ENCODE measurements around the gene MACROD2. TPM values are rescaled to one million over a fixed set of nuclear protein-coding genes. Genes with fewer than 3 reads are reported as not detected.

The MACROD2 gene
- total RNA-seq, 5 donors from 2014 or later (not counting 1 experiment from before 2014, with no cell fraction given): 0.23 to 1.3 (median 0.51) TPM; not detected in 2

GRCh38 chr20:15645816-15646215, 1650.5 kb downstream of the MACROD2 start:
- no peaks in the 10 kb centered on the region for H3K9me3 ChIP-seq
- H3K4me3 Mint-ChIP-seq: no peak overlapping the region

GRCh38 chr20:15653396-15654207, 1658.3 kb downstream of the MACROD2 start:
- no peaks in the 10 kb centered on the region for H3K27me3 ChIP-seq (replicated peaks in 1 of 2; ENCODE audit: control insufficient read depth in 2 of 2, extremely low read depth in 1 of 2, insufficient read depth in 2 of 2, low read length in 1 of 2)
- DNase-seq (no peak), ATAC-seq (replicated peaks in 1 of 4) (no peak)
- Mint-ChIP-seq H3K4me1 (no peaks in the 10 kb centered on the region), H3K9me3 (peaks cover 0 to 15% (median 5%) of the 10 kb centered on the region in 3 donors), H3K4me3 (no peak overlapping the region), H3K36me3 (no peaks in the 10 kb centered on the region), H3K27me3 (no peaks in the 10 kb centered on the region), H3K27ac (no peak overlapping the region)
- POLR2A ChIA-PET: no interaction called here
- CTCF ChIA-PET: no interaction called here
- no peak overlapping the region for H3K27ac ChIP-seq (ENCODE audit: low read length)
- no peak overlapping the region for H3K4me3 ChIP-seq (ENCODE audit: control insufficient read depth in 1 of 2, extremely low read depth in 1 of 2, low read length in 1 of 2)
- no peaks in the 10 kb centered on the region for H3K9me3 ChIP-seq
- 100% methylated on average over 3 of the region's 8 CpGs for WGBS (ENCODE audit: insufficient coverage)
- no peaks in the 10 kb centered on the region for H3K36me3 ChIP-seq (ENCODE audit: control insufficient read depth in 2 of 2, extremely low read depth in 1 of 2, insufficient read depth in 1 of 2, low read length in 1 of 2)
- no peaks in the 10 kb centered on the region for H3K4me1 ChIP-seq (ENCODE audit: control insufficient read depth in 1 of 2, extremely low read depth in 1 of 2, insufficient read depth in 2 of 2, low read length in 2 of 2)

More at GRCh38 chr20:15645816-15646215, 1650.5 kb downstream of the MACROD2 start:
- ChIA-PET POLR2A (no interaction called here), CTCF (no interaction called here)
- H3K36me3 ChIP-seq (ENCODE audit: control insufficient read depth in 2 of 2, extremely low read depth in 1 of 2, insufficient read depth in 1 of 2, low read length in 1 of 2): no peaks in the 10 kb centered on the region
- Mint-ChIP-seq H3K36me3 (no peaks in the 10 kb centered on the region), H3K27ac (no peak overlapping the region), H3K27me3 (no peaks in the 10 kb centered on the region), H3K9me3 (peaks cover 6 to 20% (median 10%) of the 10 kb centered on the region in 3 donors), H3K4me1 (no peaks in the 10 kb centered on the region)
- DNase-seq (no peak), ATAC-seq (replicated peaks in 1 of 4) (no peak)
- H3K27ac ChIP-seq (ENCODE audit: low read length): no peak overlapping the region
- no peaks in the 10 kb centered on the region for H3K27me3 ChIP-seq (replicated peaks in 1 of 2; ENCODE audit: control insufficient read depth in 2 of 2, extremely low read depth in 1 of 2, insufficient read depth in 2 of 2, low read length in 1 of 2)
- H3K4me3 ChIP-seq (ENCODE audit: control insufficient read depth in 1 of 2, extremely low read depth in 1 of 2, low read length in 1 of 2): no peak overlapping the region
- H3K4me1 ChIP-seq (ENCODE audit: control insufficient read depth in 1 of 2, extremely low read depth in 1 of 2, insufficient read depth in 2 of 2, low read length in 2 of 2): no peaks in the 10 kb centered on the region
- WGBS (ENCODE audit: insufficient coverage): no CpG with 5 or more reads among the region's 2 CpGs

GRCh38 chr20:15654208-15654649, 1658.9 kb downstream of the MACROD2 start:
- no CpG with 5 or more reads among the region's 2 CpGs for WGBS (ENCODE audit: insufficient coverage)
- Histone ChIP-seq H3K27ac (ENCODE audit: low read length) (no peak overlapping the region), H3K4me1 (ENCODE audit: control insufficient read depth in 1 of 2, extremely low read depth in 1 of 2, insufficient read depth in 2 of 2, low read length in 2 of 2) (no peaks in the 10 kb centered on the region), H3K36me3 (ENCODE audit: control insufficient read depth in 2 of 2, extremely low read depth in 1 of 2, insufficient read depth in 1 of 2, low read length in 1 of 2) (no peaks in the 10 kb centered on the region), H3K27me3 (replicated peaks in 1 of 2; ENCODE audit: control insufficient read depth in 2 of 2, extremely low read depth in 1 of 2, insufficient read depth in 2 of 2, low read length in 1 of 2) (no peaks in the 10 kb centered on the region), H3K9me3 (no peaks in the 10 kb centered on the region), H3K4me3 (ENCODE audit: control insufficient read depth in 1 of 2, extremely low read depth in 1 of 2, low read length in 1 of 2) (no peak overlapping the region)
- Mint-ChIP-seq H3K27me3 (no peaks in the 10 kb centered on the region), H3K4me3 (no peak overlapping the region), H3K9me3 (peaks cover 0 to 13% (median 2%) of the 10 kb centered on the region in 3 donors), H3K27ac (no peak overlapping the region), H3K4me1 (no peaks in the 10 kb centered on the region), H3K36me3 (no peaks in the 10 kb centered on the region)
- ChIA-PET CTCF (no interaction called here), POLR2A (no interaction called here)
- DNase-seq: no peak
- no peak for ATAC-seq (replicated peaks in 1 of 4)

GRCh38 chr20:15655295-15655874, 1660.1 kb downstream of the MACROD2 start:
- POLR2A ChIA-PET: interaction anchor here in 1 of 2 donors (0.7 kb wide), 1 partner anchor 399 kb away, joined by 4 read pairs; no protein-coding TSS in a partner anchor
- Histone ChIP-seq H3K27ac (ENCODE audit: low read length) (no peak overlapping the region), H3K4me3 (ENCODE audit: control insufficient read depth in 1 of 2, extremely low read depth in 1 of 2, low read length in 1 of 2) (no peak overlapping the region), H3K36me3 (ENCODE audit: control insufficient read depth in 2 of 2, extremely low read depth in 1 of 2, insufficient read depth in 1 of 2, low read length in 1 of 2) (no peaks in the 10 kb centered on the region), H3K9me3 (no peaks in the 10 kb centered on the region), H3K27me3 (replicated peaks in 1 of 2; ENCODE audit: control insufficient read depth in 2 of 2, extremely low read depth in 1 of 2, insufficient read depth in 2 of 2, low read length in 1 of 2) (no peaks in the 10 kb centered on the region), H3K4me1 (ENCODE audit: control insufficient read depth in 1 of 2, extremely low read depth in 1 of 2, insufficient read depth in 2 of 2, low read length in 2 of 2) (no peaks in the 10 kb centered on the region)
- no peaks in the 10 kb centered on the region for H3K4me1 Mint-ChIP-seq
- ATAC-seq (replicated peaks in 1 of 4) (no peak), DNase-seq (no peak)
- CTCF ChIA-PET: no interaction called here
- H3K36me3 Mint-ChIP-seq: no peaks in the 10 kb centered on the region
- no peaks in the 10 kb centered on the region for H3K27me3 Mint-ChIP-seq
- peaks cover 0 to 10% (median 0%) of the 10 kb centered on the region in 3 donors for H3K9me3 Mint-ChIP-seq
- WGBS (ENCODE audit: insufficient coverage): no CpG with 5 or more reads among the region's 7 CpGs
- no peak overlapping the region for H3K27ac Mint-ChIP-seq
- H3K4me3 Mint-ChIP-seq: no peak overlapping the region

GRCh38 chr20:15656124-15656523, 1660.8 kb downstream of the MACROD2 start:
- ChIA-PET CTCF (interaction anchor here in 1 of 2 donors (1.0 kb wide), 1 partner anchor 13 kb away, joined by 3 read pairs; no protein-coding TSS in a partner anchor), POLR2A (no interaction called here)
- H3K27me3 Mint-ChIP-seq: no peaks in the 10 kb centered on the region
- H3K36me3 Mint-ChIP-seq: no peaks in the 10 kb centered on the region
- H3K27ac ChIP-seq (ENCODE audit: low read length): no peak overlapping the region
- peaks cover 0 to 10% (median 0%) of the 10 kb centered on the region in 3 donors for H3K9me3 Mint-ChIP-seq
- H3K27ac Mint-ChIP-seq: no peak overlapping the region
- no peaks in the 10 kb centered on the region for H3K27me3 ChIP-seq (replicated peaks in 1 of 2; ENCODE audit: control insufficient read depth in 2 of 2, extremely low read depth in 1 of 2, insufficient read depth in 2 of 2, low read length in 1 of 2)
- no peaks in the 10 kb centered on the region for H3K36me3 ChIP-seq (ENCODE audit: control insufficient read depth in 2 of 2, extremely low read depth in 1 of 2, insufficient read depth in 1 of 2, low read length in 1 of 2)
- ATAC-seq (replicated peaks in 1 of 4) (no peak), DNase-seq (no peak)
- H3K4me1 ChIP-seq (ENCODE audit: control insufficient read depth in 1 of 2, extremely low read depth in 1 of 2, insufficient read depth in 2 of 2, low read length in 2 of 2): no peaks in the 10 kb centered on the region
- H3K4me1 Mint-ChIP-seq: no peaks in the 10 kb centered on the region
- no peaks in the 10 kb centered on the region for H3K9me3 ChIP-seq
- no peak overlapping the region for H3K4me3 Mint-ChIP-seq
- no peak overlapping the region for H3K4me3 ChIP-seq (ENCODE audit: control insufficient read depth in 1 of 2, extremely low read depth in 1 of 2, low read length in 1 of 2)
- no CpG with 5 or more reads among the region's 2 CpGs for WGBS (ENCODE audit: insufficient coverage)

GRCh38 chr20:15658295-15658694, 1663.0 kb downstream of the MACROD2 start:
- Mint-ChIP-seq H3K4me3 (no peak overlapping the region), H3K27ac (no peak overlapping the region), H3K4me1 (no peaks in the 10 kb centered on the region), H3K27me3 (no peaks in the 10 kb centered on the region), H3K9me3 (peaks cover 0 to 3% (median 0%) of the 10 kb centered on the region in 3 donors), H3K36me3 (no peaks in the 10 kb centered on the region)
- Histone ChIP-seq H3K27ac (ENCODE audit: low read length) (no peak overlapping the region), H3K4me3 (ENCODE audit: control insufficient read depth in 1 of 2, extremely low read depth in 1 of 2, low read length in 1 of 2) (no peak overlapping the region), H3K9me3 (no peaks in the 10 kb centered on the region), H3K36me3 (ENCODE audit: control insufficient read depth in 2 of 2, extremely low read depth in 1 of 2, insufficient read depth in 1 of 2, low read length in 1 of 2) (no peaks in the 10 kb centered on the region), H3K4me1 (ENCODE audit: control insufficient read depth in 1 of 2, extremely low read depth in 1 of 2, insufficient read depth in 2 of 2, low read length in 2 of 2) (no peaks in the 10 kb centered on the region), H3K27me3 (replicated peaks in 1 of 2; ENCODE audit: control insufficient read depth in 2 of 2, extremely low read depth in 1 of 2, insufficient read depth in 2 of 2, low read length in 1 of 2) (no peaks in the 10 kb centered on the region)
- no peak for DNase-seq
- ATAC-seq (replicated peaks in 1 of 4): no peak
- 11% methylated on average over 1 of the region's 5 CpGs for WGBS (ENCODE audit: insufficient coverage)
- CTCF ChIA-PET: no interaction called here
- POLR2A ChIA-PET: no interaction called here

Measured in T-cell (primary cell).